ENCODE results near the gene PHYHIPL.

The PHYHIPL gene

DNA sequence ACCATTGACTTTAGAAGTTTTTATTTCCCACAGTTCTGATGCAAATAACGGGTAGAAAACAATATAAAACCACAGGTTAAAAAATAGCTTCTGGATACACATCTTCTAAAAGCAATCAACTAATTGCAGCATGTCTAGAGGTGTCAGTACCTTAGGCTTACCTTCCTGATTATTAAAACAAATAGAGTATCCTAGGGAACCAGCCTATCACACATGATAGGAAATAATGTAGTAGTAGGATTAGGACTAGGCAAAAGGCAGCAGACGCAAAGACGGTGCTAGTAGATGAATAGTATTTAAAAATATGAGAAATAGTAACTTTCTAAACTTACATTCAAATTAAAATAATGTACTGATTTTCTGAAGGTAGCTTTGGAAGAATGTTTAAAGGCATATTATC, 41.7 kb upstream of the PHYHIPL start:
- no peak overlapping the region for H3K4me3 ChIP-seq (ENCODE audit: low read length)
- no peak for TF ChIP-seq CTCF (conservative IDR thresholded peaks at IDR 0.05; ENCODE audit: low read length)
- DNase-seq (ENCODE audit: low read depth) = no peak

- no peak for TF ChIP-seq CTCF (conservative IDR thresholded peaks at IDR 0.05; ENCODE audit: low read length)
- H3K4me3 ChIP-seq (ENCODE audit: low read length) = no peak overlapping the region
- DNase-seq (ENCODE audit: low read depth) = no peak
Measured at GRCh38 chr10:59135275-59135674, 41.2 kb upstream of the PHYHIPL start.

GRCh38 chr10:59138052-59138451, 38.4 kb upstream of the PHYHIPL start:
- DNase-seq (ENCODE audit: low read depth) = no peak
- H3K4me3 ChIP-seq (ENCODE audit: low read length) = no peak overlapping the region
- TF ChIP-seq CTCF (conservative IDR thresholded peaks at IDR 0.05; ENCODE audit: low read length) = no peak

GRCh38 chr10:59143544-59143943, 32.9 kb upstream of the PHYHIPL start:
- no peak overlapping the region for H3K4me3 ChIP-seq (ENCODE audit: low read length)
- no peak for TF ChIP-seq CTCF (conservative IDR thresholded peaks at IDR 0.05; ENCODE audit: low read length)
- DNase-seq (ENCODE audit: low read depth) = no peak

- no peak for TF ChIP-seq CTCF (conservative IDR thresholded peaks at IDR 0.05; ENCODE audit: low read length)
- H3K4me3 ChIP-seq (ENCODE audit: low read length) = no peak overlapping the region
- DNase-seq (ENCODE audit: low read depth) = no peak
Measured at GRCh38 chr10:59148701-59149100, 27.7 kb upstream of the PHYHIPL start.

DNA sequence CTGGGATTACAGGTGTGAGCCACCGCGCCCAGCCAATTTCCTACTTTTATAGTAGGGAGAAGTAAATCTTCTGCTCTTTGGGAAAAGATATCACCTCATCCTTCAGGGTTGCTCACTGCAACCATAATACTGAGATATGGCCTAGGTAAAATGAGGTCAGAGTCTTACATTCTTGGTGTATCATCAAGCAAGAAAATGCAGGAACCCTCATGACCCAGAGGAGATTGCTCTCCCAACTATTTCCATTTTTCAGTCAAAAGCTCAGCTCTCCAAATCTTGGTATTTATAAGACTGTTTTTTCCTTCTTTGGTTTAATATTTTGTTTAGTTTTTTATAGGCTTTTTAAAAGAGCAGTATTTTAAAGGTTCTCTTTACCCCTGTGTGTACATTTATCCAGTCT, 20.9 kb upstream of the PHYHIPL start:
- no peak for DNase-seq (ENCODE audit: low read depth)
- H3K4me3 ChIP-seq (ENCODE audit: low read length) = no peak overlapping the region
- no peak for TF ChIP-seq CTCF (conservative IDR thresholded peaks at IDR 0.05; ENCODE audit: low read length)

- DNase-seq (ENCODE audit: low read depth) = no peak
- no peak for TF ChIP-seq CTCF (conservative IDR thresholded peaks at IDR 0.05; ENCODE audit: low read length)
- no peak overlapping the region for H3K4me3 ChIP-seq (ENCODE audit: low read length)
Measured at GRCh38 chr10:59167512-59167911, 8.9 kb upstream of the PHYHIPL start.

Data from AG10803 (cell line).